Upper lobe of left lung (tissue), 6 donors: ENCODE data around the gene ATP1A2. TPM values are rescaled to one million over a fixed set of nuclear protein-coding genes. Genes with fewer than 3 reads are reported as not detected.
A peak's percentile ranks its signal among the peaks of the same experiment; 100 is the strongest.

Experiments
- ATAC-seq, 2 donors: fragments of 200-7000 bp; cut with Tn5 transposase; one replicate each; pipeline ENCODE4 v1.9.1; 2022; ENCODE audit warnings: mild to moderate bottlenecking in 2 of 2, moderate library complexity in 2 of 2; ENCODE audit not compliant: low FRiP score in 2 of 2
- DNase-seq, 2 donors: peaks; one replicate each; pipeline ENCODE4 v3.0.0-alpha.2; 2019 to 2020
- H3K27ac ChIP-seq, 4 donors: fragments of 200-600 bp; sonication (generic); one replicate each; pipeline ENCODE4 v1.5.1; 2016 to 2019
- H3K27me3 ChIP-seq, 4 donors: fragments of 200-600 bp; sonication (generic); one replicate each; pipeline ENCODE4 v1.5.1; 2017 to 2019
- H3K36me3 ChIP-seq, 4 donors: fragments of 200-600 bp; sonication (generic); one replicate each; pipeline ENCODE4 v1.5.1; 2016 to 2019
- H3K4me1 ChIP-seq, 4 donors: fragments of 200-600 bp; sonication (generic); one replicate each; pipeline ENCODE4 v1.5.1; 2018 to 2019
- H3K4me3 ChIP-seq, 4 donors: fragments of 200-600 bp; sonication (generic); one replicate each; pipeline ENCODE4 v1.5.1; 2017 to 2019; ENCODE audit warnings: mild to moderate bottlenecking in 2 of 4, moderate library complexity in 1 of 4
- H3K9me3 ChIP-seq, 4 donors: fragments of 200-600 bp; sonication (generic); one replicate each; pipeline ENCODE4 v1.5.1; 2018 to 2019
- EP300 ChIP-seq, 4 donors: sonication (generic); formaldehyde crosslinking; IDR thresholded peaks; one replicate each; pipeline ENCODE4 v1.5.1; 2017; ENCODE audit warnings: antibody characterized with exemption in 4 of 4, control low read depth in 2 of 4
- POLR2A ChIP-seq, 4 donors: fragments of 450-650 bp; IDR thresholded peaks; one replicate each; pipeline ENCODE4 v1.5.1; 2016 to 2017; ENCODE audit warnings: antibody characterized with exemption in 4 of 4, mild to moderate bottlenecking in 2 of 4
- POLR2AphosphoS5 ChIP-seq, 2 donors: sonication (generic); formaldehyde crosslinking; IDR thresholded peaks; one replicate each; pipeline ENCODE4 v1.5.1; 2017; ENCODE audit warnings: antibody characterized with exemption in 2 of 2
- WGBS, 2 donors: methylation state at CpG; one replicate each; pipeline ENCODE4 v1.1.5; 2017 to 2018; 5-methylcytosine and 5-hydroxymethylcytosine counted together
- total RNA-seq, 6 donors: library from RNA; depleted of rRNA in 4 of 6; stranded (reverse); fragments of >200 nt in 4 of 6; gene quantifications; one replicate each; pipeline versions ENCODE4 v1.1.0 to v1.2.1, GENCODE V29; 2016 to 2021
- TF ChIP-seq, protein P1 (sequence below), 6 experiments: fragments of 450-650 bp in 4 of 6; fragments of 200-600 bp in 2 of 6; sonication (generic) in 2 of 6; IDR thresholded peaks; one replicate each; pipeline ENCODE4 v1.5.1; 2016 to 2019; ENCODE audit warnings: antibody characterized with exemption in 6 of 6
- donor health status: DM: no; HTN: no; CAD: no; lungs with moderate emphysema.
- donor health status: DM: no; HTN: yes; CAD: no; lungs with severe emphysema.

ATP1A2 gene
- 10 to 100 TPM in 2 of 6 donors, 1 to 10 TPM in 4; 2.2 to 36.7 (median 3.8) TPM for total RNA-seq

DNA sequence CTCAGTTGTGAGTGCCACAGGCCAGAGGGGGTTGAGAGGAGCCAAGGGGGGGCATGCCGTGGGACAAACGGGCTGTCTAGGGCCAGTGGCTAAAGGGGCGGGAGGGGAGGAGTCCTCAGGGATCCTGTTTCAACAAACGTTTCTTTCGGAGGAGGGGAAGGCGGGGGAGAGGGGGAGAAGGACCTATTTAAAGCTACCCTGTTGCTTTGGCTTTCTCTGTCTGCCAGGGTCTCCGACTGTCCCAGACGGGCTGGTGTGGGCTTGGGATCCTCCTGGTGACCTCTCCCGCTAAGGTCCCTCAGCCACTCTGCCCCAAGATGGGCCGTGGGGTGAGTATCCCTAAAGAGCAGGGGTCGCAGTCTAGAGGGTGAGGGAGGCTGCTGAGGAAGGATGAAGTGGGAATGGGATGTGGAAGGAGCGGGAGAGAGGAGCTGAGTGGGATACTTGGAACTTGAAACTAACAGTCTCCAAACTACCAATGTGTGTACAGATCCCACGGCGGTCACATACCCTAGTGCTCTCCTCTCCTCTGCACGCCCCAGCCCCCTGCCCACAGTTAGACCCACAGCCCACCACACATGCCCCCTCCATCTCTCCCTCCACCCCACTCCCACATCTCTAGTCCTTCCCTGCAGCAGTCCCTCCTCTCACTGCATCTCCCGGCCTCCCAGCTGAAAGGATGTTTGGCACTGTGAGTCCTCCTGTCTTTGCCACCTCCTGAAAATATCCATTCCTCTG, at the start of gene ATP1A2:
ATP1A2 (plus strand) TSS at position 215 of the 738 bp plus-strand sequence; CDS start at position 318, 103 bp downstream.
- H3K27ac ChIP-seq: peak within 1 kb of the TSS in 1 of 4 donors; percentile 39
- no peaks in the 10 kb centered on the region for H3K27me3 ChIP-seq
- H3K4me3 ChIP-seq: peak within 1 kb of the TSS in 3 of 4 donors; percentile 3 to 20 (median 14)
- no peaks in the 10 kb centered on the region for H3K9me3 ChIP-seq
- H3K4me1 ChIP-seq: peaks cover 0 to 11% (median 3%) of the 10 kb centered on the region in 4 donors
- 40% methylated on average over 16 of the region's 16 CpGs for WGBS, 2 donors
- TF ChIP-seq, protein P1, sequence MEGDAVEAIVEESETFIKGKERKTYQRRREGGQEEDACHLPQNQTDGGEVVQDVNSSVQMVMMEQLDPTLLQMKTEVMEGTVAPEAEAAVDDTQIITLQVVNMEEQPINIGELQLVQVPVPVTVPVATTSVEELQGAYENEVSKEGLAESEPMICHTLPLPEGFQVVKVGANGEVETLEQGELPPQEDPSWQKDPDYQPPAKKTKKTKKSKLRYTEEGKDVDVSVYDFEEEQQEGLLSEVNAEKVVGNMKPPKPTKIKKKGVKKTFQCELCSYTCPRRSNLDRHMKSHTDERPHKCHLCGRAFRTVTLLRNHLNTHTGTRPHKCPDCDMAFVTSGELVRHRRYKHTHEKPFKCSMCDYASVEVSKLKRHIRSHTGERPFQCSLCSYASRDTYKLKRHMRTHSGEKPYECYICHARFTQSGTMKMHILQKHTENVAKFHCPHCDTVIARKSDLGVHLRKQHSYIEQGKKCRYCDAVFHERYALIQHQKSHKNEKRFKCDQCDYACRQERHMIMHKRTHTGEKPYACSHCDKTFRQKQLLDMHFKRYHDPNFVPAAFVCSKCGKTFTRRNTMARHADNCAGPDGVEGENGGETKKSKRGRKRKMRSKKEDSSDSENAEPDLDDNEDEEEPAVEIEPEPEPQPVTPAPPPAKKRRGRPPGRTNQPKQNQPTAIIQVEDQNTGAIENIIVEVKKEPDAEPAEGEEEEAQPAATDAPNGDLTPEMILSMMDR (IDR thresholded peaks at IDR 0.05): no peak
- TF ChIP-seq EP300 (IDR thresholded peaks at IDR 0.05): no peak
- TF ChIP-seq POLR2AphosphoS5 (IDR thresholded peaks at IDR 0.05): no peak
- TF ChIP-seq POLR2A (IDR thresholded peaks at IDR 0.05): no peak
- DNase-seq: no peak
- no peaks in the 10 kb centered on the region for H3K36me3 ChIP-seq
- no peak for ATAC-seq

GRCh38 chr1:160066829-160067745, 48.5 kb upstream of the ATP1A2 start:
- H3K27ac ChIP-seq: no peak overlapping the region
- peaks cover 11 to 16% (median 13%) of the 10 kb centered on the region in 4 donors for H3K4me1 ChIP-seq
- H3K27me3 ChIP-seq: peaks cover 0 to 11% (median 3%) of the 10 kb centered on the region in 4 donors
- ATAC-seq (no peak), DNase-seq (no peak)
- H3K4me3 ChIP-seq: no peak overlapping the region
- WGBS, 2 donors: 56 to 61% methylated on average over 6 of the region's 6 CpGs
- no peak for TF ChIP-seq POLR2A (IDR thresholded peaks at IDR 0.05)
- no peak for TF ChIP-seq POLR2AphosphoS5 (IDR thresholded peaks at IDR 0.05)
- no peak for TF ChIP-seq EP300 (IDR thresholded peaks at IDR 0.05)
- TF ChIP-seq, protein P1 (IDR thresholded peaks at IDR 0.05): no peak
- H3K36me3 ChIP-seq: no peaks in the 10 kb centered on the region
- H3K9me3 ChIP-seq: no peaks in the 10 kb centered on the region

DNA sequence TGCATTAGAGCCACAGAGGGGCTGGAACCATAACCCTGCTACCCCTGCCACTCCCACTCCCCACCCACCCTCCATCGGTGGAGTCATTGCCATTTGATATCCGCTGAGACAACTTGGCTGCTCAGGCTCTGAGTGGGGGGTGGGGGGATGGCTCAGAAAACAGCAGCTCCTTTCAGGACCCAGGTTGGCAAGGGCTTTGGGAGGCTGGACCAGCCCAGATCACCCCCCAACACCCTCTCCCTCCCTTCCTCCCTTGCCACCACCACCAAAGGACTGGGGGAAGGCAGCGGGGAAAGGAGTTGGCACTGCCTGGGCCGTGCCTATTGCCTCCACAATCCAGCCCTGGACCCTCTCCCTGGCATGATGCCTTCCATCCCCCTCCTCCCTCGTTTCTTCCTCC, 47.3 kb upstream of the ATP1A2 start:
- Histone ChIP-seq H3K27me3 (peaks cover 0 to 11% (median 2%) of the 10 kb centered on the region in 4 donors), H3K9me3 (no peaks in the 10 kb centered on the region), H3K4me3 (no peak overlapping the region), H3K4me1 (peaks cover 11 to 16% (median 13%) of the 10 kb centered on the region in 4 donors), H3K36me3 (no peaks in the 10 kb centered on the region), H3K27ac (no peak overlapping the region)
- TF ChIP-seq POLR2A (IDR thresholded peaks at IDR 0.05): no peak
- TF ChIP-seq, protein P1 (IDR thresholded peaks at IDR 0.05): no peak
- TF ChIP-seq POLR2AphosphoS5 (IDR thresholded peaks at IDR 0.05): no peak
- no peak for TF ChIP-seq EP300 (IDR thresholded peaks at IDR 0.05)
- 63 to 71% methylated on average over 5 of the region's 5 CpGs for WGBS, 2 donors
- no peak for DNase-seq
- ATAC-seq: no peak

DNA sequence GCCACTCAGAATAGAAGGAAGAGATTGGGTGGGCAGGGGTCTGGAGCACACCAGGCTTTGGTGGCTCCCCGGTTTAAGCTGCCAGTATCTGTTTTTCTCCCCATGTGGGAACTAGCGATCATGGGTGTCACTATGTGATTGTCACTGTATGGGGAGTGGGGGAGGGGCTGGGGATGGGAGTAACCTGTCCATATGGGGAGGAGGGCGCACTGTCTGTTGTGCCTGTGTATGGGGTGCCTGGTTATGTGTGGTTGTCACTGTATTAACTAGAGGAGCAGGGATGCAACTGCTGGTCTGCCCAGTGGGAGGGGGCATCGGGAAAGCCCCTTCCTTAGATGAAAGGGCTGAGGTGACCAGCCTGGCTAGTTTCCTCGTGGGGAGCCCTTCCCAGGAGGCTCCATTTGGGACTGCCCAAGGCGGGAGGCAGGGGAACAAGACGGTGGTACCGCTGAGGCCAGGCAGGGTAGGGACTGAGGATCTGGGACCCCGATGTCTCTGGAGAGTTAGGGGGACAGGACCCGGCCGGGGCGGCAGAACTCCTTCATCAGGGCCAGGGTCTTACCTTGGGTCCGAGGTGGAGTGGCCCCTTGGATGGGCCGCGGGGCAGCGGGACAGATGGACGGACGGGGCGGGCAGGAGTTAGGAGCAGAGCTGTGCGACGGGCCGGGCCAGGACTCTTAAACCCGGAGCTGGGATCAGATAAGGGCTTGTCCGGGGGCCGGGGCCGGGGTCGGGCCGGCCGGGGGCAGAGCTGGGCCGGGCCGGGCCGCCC, 45.9 kb upstream of the ATP1A2 start, which contains the start of gene KCNJ10:
KCNJ10 (minus strand) TSS at position 701 of the 772 bp plus-strand sequence. CDS start 27,628 bp downstream, outside the sequence.
- peak; percentile 5 to 20 for ATAC-seq
- TF ChIP-seq POLR2AphosphoS5 (IDR thresholded peaks at IDR 0.05): no peak
- TF ChIP-seq POLR2A (IDR thresholded peaks at IDR 0.05): no peak
- TF ChIP-seq EP300 (IDR thresholded peaks at IDR 0.05): no peak
- TF ChIP-seq, protein P1 (IDR thresholded peaks at IDR 0.05): no peak
- peaks cover 11 to 16% (median 13%) of the 10 kb centered on the region in 4 donors for H3K4me1 ChIP-seq
- H3K9me3 ChIP-seq: no peaks in the 10 kb centered on the region
- no peaks in the 10 kb centered on the region for H3K36me3 ChIP-seq
- DNase-seq: no peak
- peak within 1 kb of the TSS in 1 of 4 donors; percentile 23 for H3K27ac ChIP-seq
- peaks cover 0 to 11% (median 2%) of the 10 kb centered on the region in 4 donors for H3K27me3 ChIP-seq
- peak within 1 kb of the TSS; percentile 51 to 60 (median 54) for H3K4me3 ChIP-seq
- WGBS, 2 donors: 14 to 30% methylated on average over 10 to 28 of the region's 32 CpGs
